ENCODE results near the gene BTC. TPM values are rescaled to one million over a fixed set of nuclear protein-coding genes. Genes with fewer than 3 reads are reported as not detected.

Gene BTC
- total RNA-seq, 1 donor from 2014 or later = 0.20 TPM

DNA sequence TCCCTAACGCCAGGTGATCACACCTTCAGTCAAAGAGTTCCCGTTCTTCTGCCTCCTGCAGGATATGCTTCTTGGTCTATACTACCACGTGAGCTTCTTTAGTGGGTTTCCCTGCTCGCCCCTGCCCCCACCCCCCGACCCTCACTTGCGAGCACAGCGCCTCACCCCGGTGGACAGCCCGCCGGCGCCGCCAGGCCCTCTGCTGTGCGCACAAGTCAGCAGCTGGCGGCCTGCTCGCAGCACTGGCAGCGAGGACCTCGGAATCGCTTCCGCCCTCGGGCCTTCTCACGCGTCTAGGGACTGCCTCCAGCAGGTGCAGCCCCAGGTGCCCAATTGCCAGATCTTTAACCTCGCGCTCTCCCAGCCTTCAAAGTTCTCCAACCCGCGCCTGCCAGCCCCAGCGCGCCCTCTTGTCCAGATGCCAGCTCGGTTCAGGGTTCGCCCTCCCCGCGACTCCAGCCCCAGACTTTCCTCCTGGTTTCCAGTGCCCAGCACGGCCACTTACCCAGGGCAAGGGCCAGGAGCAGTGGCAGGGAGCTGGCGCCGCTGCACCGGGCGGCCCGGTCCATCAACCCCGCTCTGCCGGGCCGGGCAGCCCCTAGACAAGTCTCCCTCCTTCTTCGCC is 454 bp downstream of the BTC start:
- H3K4me1 Mint-ChIP-seq (ENCODE audit: low read depth, unreplicated experiment) = no peaks in the 10 kb centered on the region
- H3K4me1 ChIP-seq (ENCODE audit: insufficient read depth, low read length) = no peaks in the 10 kb centered on the region
- H3K36me3 Mint-ChIP-seq (ENCODE audit: low read depth, unreplicated experiment) = no peaks in the 10 kb centered on the region
- H3K27ac ChIP-seq (ENCODE audit: low read depth, low read length) = no peak overlapping the region
- no peak for DNase-seq (ENCODE audit: low read depth)
- no peaks in the 10 kb centered on the region for H3K9me3 Mint-ChIP-seq (ENCODE audit: unreplicated experiment)
- H3K4me3 ChIP-seq (ENCODE audit: insufficient read depth, low read depth, low read length) = peak overlapping the region; percentile 64
- peak overlapping the region; percentile 84 for H3K4me2 ChIP-seq (ENCODE audit: low read length)
- H3K79me2 ChIP-seq (ENCODE audit: insufficient read depth, low read length) = no peaks in the 10 kb centered on the region
- no peak for FAIRE-seq
- peak overlapping the region; percentile 61 for H3K9ac ChIP-seq (ENCODE audit: low read length)
- peaks cover 16% of the 10 kb centered on the region for H3K27me3 ChIP-seq (ENCODE audit: insufficient read depth, low read length)
- peak; percentile 63 for TF ChIP-seq EZH2 (IDR thresholded peaks at IDR 0.05; ENCODE audit: insufficient read depth, low read length)
- TF ChIP-seq, protein P1, sequence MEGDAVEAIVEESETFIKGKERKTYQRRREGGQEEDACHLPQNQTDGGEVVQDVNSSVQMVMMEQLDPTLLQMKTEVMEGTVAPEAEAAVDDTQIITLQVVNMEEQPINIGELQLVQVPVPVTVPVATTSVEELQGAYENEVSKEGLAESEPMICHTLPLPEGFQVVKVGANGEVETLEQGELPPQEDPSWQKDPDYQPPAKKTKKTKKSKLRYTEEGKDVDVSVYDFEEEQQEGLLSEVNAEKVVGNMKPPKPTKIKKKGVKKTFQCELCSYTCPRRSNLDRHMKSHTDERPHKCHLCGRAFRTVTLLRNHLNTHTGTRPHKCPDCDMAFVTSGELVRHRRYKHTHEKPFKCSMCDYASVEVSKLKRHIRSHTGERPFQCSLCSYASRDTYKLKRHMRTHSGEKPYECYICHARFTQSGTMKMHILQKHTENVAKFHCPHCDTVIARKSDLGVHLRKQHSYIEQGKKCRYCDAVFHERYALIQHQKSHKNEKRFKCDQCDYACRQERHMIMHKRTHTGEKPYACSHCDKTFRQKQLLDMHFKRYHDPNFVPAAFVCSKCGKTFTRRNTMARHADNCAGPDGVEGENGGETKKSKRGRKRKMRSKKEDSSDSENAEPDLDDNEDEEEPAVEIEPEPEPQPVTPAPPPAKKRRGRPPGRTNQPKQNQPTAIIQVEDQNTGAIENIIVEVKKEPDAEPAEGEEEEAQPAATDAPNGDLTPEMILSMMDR (IDR thresholded peaks at IDR 0.05; ENCODE audit: insufficient read depth, low read depth, low read length) = peak; percentile 11
- H3K27me3 Mint-ChIP-seq (ENCODE audit: low read depth, unreplicated experiment) = peaks cover 34% of the 10 kb centered on the region
- peak overlapping the region; percentile 77 for H3K4me3 Mint-ChIP-seq (ENCODE audit: unreplicated experiment)
- no peaks in the 10 kb centered on the region for H3K9me3 ChIP-seq (ENCODE audit: insufficient read depth, low read depth, low read length)
- H3K36me3 ChIP-seq (ENCODE audit: insufficient read depth, low read length) = no peaks in the 10 kb centered on the region
- H3K27ac Mint-ChIP-seq (ENCODE audit: unreplicated experiment) = no peak overlapping the region
- peak overlapping the region; percentile 89 for H2AFZ ChIP-seq (ENCODE audit: low read depth, low read length)
- no peaks in the 10 kb centered on the region for H4K20me1 ChIP-seq (ENCODE audit: insufficient read depth, low read length)

DNA sequence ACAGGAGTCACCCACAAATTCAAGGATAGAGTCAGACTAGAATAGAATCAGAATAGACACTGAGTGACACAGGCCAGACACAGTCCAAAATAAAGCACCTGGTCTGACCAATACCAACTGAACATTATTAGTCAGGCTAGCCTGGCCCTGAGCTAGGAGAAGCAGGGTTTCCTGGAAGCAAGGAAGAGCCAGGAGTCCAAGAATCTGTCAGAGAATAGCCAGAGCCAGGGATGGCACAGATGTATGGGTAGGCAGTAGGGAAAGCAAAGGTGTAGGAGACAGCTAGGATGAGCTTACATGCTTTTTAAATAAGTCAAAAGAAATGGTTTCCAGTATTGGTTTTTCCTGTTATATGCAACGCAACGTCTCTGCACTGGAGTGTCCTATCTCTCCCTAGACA is 3.7 kb downstream of the BTC start:
- FAIRE-seq (no peak), DNase-seq (ENCODE audit: low read depth) (no peak)
- no peaks in the 10 kb centered on the region for H3K9me3 ChIP-seq (ENCODE audit: insufficient read depth, low read depth, low read length)
- TF ChIP-seq, protein P1 (IDR thresholded peaks at IDR 0.05; ENCODE audit: insufficient read depth, low read depth, low read length) = no peak
- no peak for TF ChIP-seq EZH2 (IDR thresholded peaks at IDR 0.05; ENCODE audit: insufficient read depth, low read length)
- H3K27me3 ChIP-seq (ENCODE audit: insufficient read depth, low read length) = peaks cover 13% of the 10 kb centered on the region
- no peaks in the 10 kb centered on the region for H4K20me1 ChIP-seq (ENCODE audit: insufficient read depth, low read length)
- Mint-ChIP-seq H3K4me1 (ENCODE audit: low read depth, unreplicated experiment) (no peaks in the 10 kb centered on the region), H3K36me3 (ENCODE audit: low read depth, unreplicated experiment) (no peaks in the 10 kb centered on the region), H3K9me3 (ENCODE audit: unreplicated experiment) (no peaks in the 10 kb centered on the region), H3K4me3 (ENCODE audit: unreplicated experiment) (no peak overlapping the region), H3K27me3 (ENCODE audit: low read depth, unreplicated experiment) (peaks cover 31% of the 10 kb centered on the region), H3K27ac (ENCODE audit: unreplicated experiment) (no peak overlapping the region)
- no peak overlapping the region for H3K4me2 ChIP-seq (ENCODE audit: low read length)
- no peak overlapping the region for H3K27ac ChIP-seq (ENCODE audit: low read depth, low read length)
- H3K4me1 ChIP-seq (ENCODE audit: insufficient read depth, low read length) = no peaks in the 10 kb centered on the region
- H3K9ac ChIP-seq (ENCODE audit: low read length) = no peak overlapping the region
- H3K36me3 ChIP-seq (ENCODE audit: insufficient read depth, low read length) = no peaks in the 10 kb centered on the region
- no peak overlapping the region for H3K4me3 ChIP-seq (ENCODE audit: insufficient read depth, low read depth, low read length)
- H2AFZ ChIP-seq (ENCODE audit: low read depth, low read length) = no peak overlapping the region
- H3K79me2 ChIP-seq (ENCODE audit: insufficient read depth, low read length) = no peaks in the 10 kb centered on the region

DNA sequence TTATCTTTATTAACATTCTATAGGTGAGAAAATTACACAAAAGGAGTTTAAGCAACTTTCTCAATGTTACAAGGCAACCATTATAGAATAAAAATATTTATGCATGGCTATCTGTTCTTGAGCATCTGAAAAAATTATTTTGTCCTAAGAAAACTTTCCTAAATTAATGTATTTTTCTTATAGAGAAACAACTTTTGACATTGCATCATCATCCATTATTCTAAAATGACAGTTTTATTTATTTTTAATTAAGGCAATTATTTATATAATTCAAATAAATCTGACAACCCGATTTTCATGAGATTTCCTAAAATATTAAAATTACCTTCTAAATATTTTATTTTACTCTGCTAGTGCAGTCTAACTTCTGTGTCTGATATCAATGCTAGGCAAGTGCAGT is 4.8 kb downstream of the BTC start:
- no peaks in the 10 kb centered on the region for H3K79me2 ChIP-seq (ENCODE audit: insufficient read depth, low read length)
- DNase-seq (ENCODE audit: low read depth) = no peak
- no peaks in the 10 kb centered on the region for H4K20me1 ChIP-seq (ENCODE audit: insufficient read depth, low read length)
- Mint-ChIP-seq H3K4me3 (ENCODE audit: unreplicated experiment) (no peak overlapping the region), H3K36me3 (ENCODE audit: low read depth, unreplicated experiment) (no peaks in the 10 kb centered on the region), H3K9me3 (ENCODE audit: unreplicated experiment) (no peaks in the 10 kb centered on the region), H3K27me3 (ENCODE audit: low read depth, unreplicated experiment) (peaks cover 25% of the 10 kb centered on the region), H3K4me1 (ENCODE audit: low read depth, unreplicated experiment) (no peaks in the 10 kb centered on the region), H3K27ac (ENCODE audit: unreplicated experiment) (no peak overlapping the region)
- TF ChIP-seq, protein P1 (IDR thresholded peaks at IDR 0.05; ENCODE audit: insufficient read depth, low read depth, low read length) = no peak
- no peak for TF ChIP-seq EZH2 (IDR thresholded peaks at IDR 0.05; ENCODE audit: insufficient read depth, low read length)
- H3K4me2 ChIP-seq (ENCODE audit: low read length) = no peak overlapping the region
- no peak overlapping the region for H3K9ac ChIP-seq (ENCODE audit: low read length)
- H2AFZ ChIP-seq (ENCODE audit: low read depth, low read length) = no peak overlapping the region
- H3K27ac ChIP-seq (ENCODE audit: low read depth, low read length) = no peak overlapping the region
- no peaks in the 10 kb centered on the region for H3K4me1 ChIP-seq (ENCODE audit: insufficient read depth, low read length)
- no peak for FAIRE-seq
- H3K4me3 ChIP-seq (ENCODE audit: insufficient read depth, low read depth, low read length) = no peak overlapping the region
- peaks cover 13% of the 10 kb centered on the region for H3K27me3 ChIP-seq (ENCODE audit: insufficient read depth, low read length)
- H3K36me3 ChIP-seq (ENCODE audit: insufficient read depth, low read length) = no peaks in the 10 kb centered on the region
- H3K9me3 ChIP-seq (ENCODE audit: insufficient read depth, low read depth, low read length) = no peaks in the 10 kb centered on the region

Measured in astrocyte (in vitro differentiated cells and primary cell).